Measurements from ENCODE around the gene RNF14.

RNF14 gene

GRCh38 chr5:141965071-141965470 lies 3.8 kb upstream of the RNF14 start:
- Histone ChIP-seq H3K27me3 (ENCODE audit: control insufficient read depth, insufficient read depth, low read length) (no peaks in the 10 kb centered on the region), H3K4me3 (ENCODE audit: low read length) (no peak overlapping the region), H3K4me1 (ENCODE audit: control insufficient read depth, insufficient read depth, low read length) (peaks cover 18% of the 10 kb centered on the region), H3K9ac (ENCODE audit: low read length) (no peak overlapping the region), H3K9me3 (ENCODE audit: control insufficient read depth, low read length) (no peaks in the 10 kb centered on the region), H3K36me3 (ENCODE audit: control insufficient read depth, insufficient read depth, low read length) (no peaks in the 10 kb centered on the region)

GRCh38 chr5:141966275-141966962 lies 2.5 kb upstream of the RNF14 start:
- no peaks in the 10 kb centered on the region for H3K27me3 ChIP-seq (ENCODE audit: control insufficient read depth, insufficient read depth, low read length)
- no peak overlapping the region for H3K9ac ChIP-seq (ENCODE audit: low read length)
- peaks cover 13% of the 10 kb centered on the region for H3K4me1 ChIP-seq (ENCODE audit: control insufficient read depth, insufficient read depth, low read length)
- no peak overlapping the region for H3K4me3 ChIP-seq (ENCODE audit: low read length)
- H3K36me3 ChIP-seq (ENCODE audit: control insufficient read depth, insufficient read depth, low read length) = no peaks in the 10 kb centered on the region
- no peaks in the 10 kb centered on the region for H3K9me3 ChIP-seq (ENCODE audit: control insufficient read depth, low read length)

- Histone ChIP-seq H3K27me3 (ENCODE audit: control insufficient read depth, insufficient read depth, low read length) (no peaks in the 10 kb centered on the region), H3K4me3 (ENCODE audit: low read length) (no peak overlapping the region), H3K36me3 (ENCODE audit: control insufficient read depth, insufficient read depth, low read length) (no peaks in the 10 kb centered on the region), H3K9me3 (ENCODE audit: control insufficient read depth, low read length) (no peaks in the 10 kb centered on the region), H3K4me1 (ENCODE audit: control insufficient read depth, insufficient read depth, low read length) (peaks cover 13% of the 10 kb centered on the region), H3K9ac (ENCODE audit: low read length) (no peak overlapping the region)
These were observed 2.0 kb upstream of the RNF14 start for GRCh38 chr5:141966963-141967333.

GRCh38 chr5:141969783-141970771 lies 1.2 kb downstream of the RNF14 start:
- no peaks in the 10 kb centered on the region for H3K27me3 ChIP-seq (ENCODE audit: control insufficient read depth, insufficient read depth, low read length)
- no peaks in the 10 kb centered on the region for H3K36me3 ChIP-seq (ENCODE audit: control insufficient read depth, insufficient read depth, low read length)
- peak overlapping the region; percentile 60 for H3K4me3 ChIP-seq (ENCODE audit: low read length)
- peaks cover 20% of the 10 kb centered on the region for H3K4me1 ChIP-seq (ENCODE audit: control insufficient read depth, insufficient read depth, low read length)
- no peaks in the 10 kb centered on the region for H3K9me3 ChIP-seq (ENCODE audit: control insufficient read depth, low read length)
- H3K9ac ChIP-seq (ENCODE audit: low read length) = peak overlapping the region; percentile 85

GRCh38 chr5:141973871-141974595 lies 5.1 kb downstream of the RNF14 start:
- Histone ChIP-seq H3K9ac (ENCODE audit: low read length) (no peak overlapping the region), H3K4me3 (ENCODE audit: low read length) (no peak overlapping the region), H3K36me3 (ENCODE audit: control insufficient read depth, insufficient read depth, low read length) (no peaks in the 10 kb centered on the region), H3K27me3 (ENCODE audit: control insufficient read depth, insufficient read depth, low read length) (no peaks in the 10 kb centered on the region), H3K4me1 (ENCODE audit: control insufficient read depth, insufficient read depth, low read length) (peaks cover 20% of the 10 kb centered on the region), H3K9me3 (ENCODE audit: control insufficient read depth, low read length) (no peaks in the 10 kb centered on the region)

- H3K27me3 ChIP-seq (ENCODE audit: control insufficient read depth, insufficient read depth, low read length) = no peaks in the 10 kb centered on the region
- H3K9me3 ChIP-seq (ENCODE audit: control insufficient read depth, low read length) = no peaks in the 10 kb centered on the region
- peaks cover 6% of the 10 kb centered on the region for H3K4me1 ChIP-seq (ENCODE audit: control insufficient read depth, insufficient read depth, low read length)
- H3K9ac ChIP-seq (ENCODE audit: low read length) = no peak overlapping the region
- peaks cover 8% of the 10 kb centered on the region for H3K36me3 ChIP-seq (ENCODE audit: control insufficient read depth, insufficient read depth, low read length)
- H3K4me3 ChIP-seq (ENCODE audit: low read length) = no peak overlapping the region
These were observed 7.3 kb downstream of the RNF14 start for GRCh38 chr5:141976176-141976575.

- Histone ChIP-seq H3K9me3 (ENCODE audit: control insufficient read depth, low read length) (no peaks in the 10 kb centered on the region), H3K36me3 (ENCODE audit: control insufficient read depth, insufficient read depth, low read length) (peaks cover 8% of the 10 kb centered on the region), H3K27me3 (ENCODE audit: control insufficient read depth, insufficient read depth, low read length) (no peaks in the 10 kb centered on the region), H3K4me1 (ENCODE audit: control insufficient read depth, insufficient read depth, low read length) (peaks cover 6% of the 10 kb centered on the region), H3K4me3 (ENCODE audit: low read length) (no peak overlapping the region), H3K9ac (ENCODE audit: low read length) (no peak overlapping the region)
These were observed 9.5 kb downstream of the RNF14 start for GRCh38 chr5:141978389-141978788.

- Histone ChIP-seq H3K4me3 (ENCODE audit: low read length) (no peak overlapping the region), H3K27me3 (ENCODE audit: control insufficient read depth, insufficient read depth, low read length) (no peaks in the 10 kb centered on the region), H3K4me1 (ENCODE audit: control insufficient read depth, insufficient read depth, low read length) (no peaks in the 10 kb centered on the region), H3K9ac (ENCODE audit: low read length) (no peak overlapping the region), H3K36me3 (ENCODE audit: control insufficient read depth, insufficient read depth, low read length) (peaks cover 12% of the 10 kb centered on the region), H3K9me3 (ENCODE audit: control insufficient read depth, low read length) (no peaks in the 10 kb centered on the region)
These were observed 13.7 kb downstream of the RNF14 start for GRCh38 chr5:141982626-141983025.

- Histone ChIP-seq H3K4me3 (ENCODE audit: low read length) (no peak overlapping the region), H3K9me3 (ENCODE audit: control insufficient read depth, low read length) (no peaks in the 10 kb centered on the region), H3K27me3 (ENCODE audit: control insufficient read depth, insufficient read depth, low read length) (no peaks in the 10 kb centered on the region), H3K36me3 (ENCODE audit: control insufficient read depth, insufficient read depth, low read length) (peaks cover 3% of the 10 kb centered on the region), H3K9ac (ENCODE audit: low read length) (no peak overlapping the region), H3K4me1 (ENCODE audit: control insufficient read depth, insufficient read depth, low read length) (no peaks in the 10 kb centered on the region)
These were observed 17.2 kb downstream of the RNF14 start for GRCh38 chr5:141986072-141986471.

- peaks cover 3% of the 10 kb centered on the region for H3K36me3 ChIP-seq (ENCODE audit: control insufficient read depth, insufficient read depth, low read length)
These were observed 20.8 kb downstream of the RNF14 start for GRCh38 chr5:141989720-141990119.

GRCh38 chr5:141992349-141992963 lies 23.6 kb downstream of the RNF14 start:
- Histone ChIP-seq H3K4me3 (ENCODE audit: low read length) (no peak overlapping the region), H3K36me3 (ENCODE audit: control insufficient read depth, insufficient read depth, low read length) (no peaks in the 10 kb centered on the region), H3K4me1 (ENCODE audit: control insufficient read depth, insufficient read depth, low read length) (no peaks in the 10 kb centered on the region), H3K9ac (ENCODE audit: low read length) (no peak overlapping the region), H3K27me3 (ENCODE audit: control insufficient read depth, insufficient read depth, low read length) (no peaks in the 10 kb centered on the region), H3K9me3 (ENCODE audit: control insufficient read depth, low read length) (no peaks in the 10 kb centered on the region)

More at GRCh38 chr5:141989720-141990119, 20.8 kb downstream of the RNF14 start:
- Histone ChIP-seq H3K4me1 (ENCODE audit: control insufficient read depth, insufficient read depth, low read length) (no peaks in the 10 kb centered on the region), H3K9me3 (ENCODE audit: control insufficient read depth, low read length) (no peaks in the 10 kb centered on the region), H3K27me3 (ENCODE audit: control insufficient read depth, insufficient read depth, low read length) (no peaks in the 10 kb centered on the region), H3K9ac (ENCODE audit: low read length) (no peak overlapping the region), H3K4me3 (ENCODE audit: low read length) (no peak overlapping the region)

Measured in mucosa of stomach (tissue), 1 donor.